GM12878 (cell line): ENCODE results near the gene HOXA2. TPM values are rescaled to one million over a fixed set of nuclear protein-coding genes. Genes with fewer than 3 reads are reported as not detected.

Experiments
- ATAC-seq: fragments of 200-7000 bp; cut with Tn5 transposase; 3 replicates; pipeline ENCODE4 v1.9.1; 2020; ENCODE audit warnings: mild to moderate bottlenecking, moderate library complexity
- BruUV-seq: library from RNA; stranded (reverse); fragments of 400-500 nt; replicated peaks from 2 replicates; lab custom pipeline; 2021; lab: Mats Ljungman, UMichigan
- CTCF ChIA-PET: fragments of 300-600 bp; sonication (Branson Sonifier 250); formaldehyde crosslinking; extraction: SDS; loops from one replicate; lab custom pipeline; 2021; ENCODE audit warnings: inconsistent platforms; lab: Yijun Ruan, JAX
- POLR2A ChIA-PET: fragments of 350-600 bp; formaldehyde crosslinking; extraction: SDS; loops from one replicate; lab custom pipeline; 2021; ENCODE audit warnings: inconsistent platforms; lab: Charles Lee
- RAD21 ChIA-PET: fragments of 300-600 bp; sonication (Branson Sonifier 250); formaldehyde crosslinking; loops from one replicate; lab custom pipeline; 2023; ENCODE audit warnings: antibody characterized with exemption; ENCODE audit not compliant: unreplicated experiment; lab: Charles Lee
- SMC1A ChIA-PET: fragments of 300-600 bp; sonication (Branson Sonifier 250); formaldehyde crosslinking; loops from one replicate; lab custom pipeline; 2023; ENCODE audit not compliant: unreplicated experiment, uncharacterized antibody; lab: Charles Lee
- DNase-seq: peaks from one replicate; pipeline ENCODE4 v3.0.0-alpha.2; 2011; ENCODE audit warnings: low read depth, low spot score
- FAIRE-seq: peaks from 3 replicates; lab custom pipeline; 2011; peaks lifted over from hg19 to GRCh38; lab: Jason Lieb, UNC
- H2AFZ ChIP-seq: 2 replicates; pipeline ENCODE4 v1.6.0; 2011; ENCODE audit warnings: low read depth, low read length, control low read depth; ENCODE audit not compliant: control insufficient read depth
- H3K27ac ChIP-seq: 2 replicates; pipeline ENCODE4 v1.5.1; 2011; ENCODE audit warnings: control low read depth; ENCODE audit not compliant: control insufficient read depth, insufficient read depth
- H3K27me3 ChIP-seq, 2 experiments: replicated peaks in 1 of 2; 2 replicates each; pipeline versions ENCODE4 v1.6.0 to v1.6.1; 2011; ENCODE audit warnings: low read length in 1 of 2; ENCODE audit not compliant: control insufficient read depth in 2 of 2, insufficient read depth in 2 of 2
- H3K36me3 ChIP-seq, 2 experiments: 2 replicates each; pipeline ENCODE4 v1.5.1; 2011; ENCODE audit warnings: low read length in 1 of 2; ENCODE audit not compliant: control insufficient read depth in 2 of 2, insufficient read depth in 2 of 2
- H3K4me1 ChIP-seq: 2 replicates; pipeline ENCODE4 v1.6.1; 2011; ENCODE audit warnings: mild to moderate bottlenecking, low read length, moderate library complexity, mixed read lengths; ENCODE audit not compliant: control insufficient read depth, insufficient read depth
- H3K4me2 ChIP-seq: 2 replicates; pipeline ENCODE4 v1.6.0; 2011; ENCODE audit warnings: control low read depth; ENCODE audit not compliant: control insufficient read depth, insufficient read depth
- H3K4me3 ChIP-seq: fragments of 200-600 bp; sonication (generic); 2 replicates; pipeline ENCODE4 v1.5.1; 2016
- H3K79me2 ChIP-seq: 2 replicates; pipeline ENCODE4 v1.6.0; 2011; ENCODE audit warnings: low read length; ENCODE audit not compliant: control insufficient read depth, insufficient read depth
- H3K9ac ChIP-seq: 2 replicates; pipeline ENCODE4 v1.8.0; 2011; ENCODE audit warnings: low read length, control low read depth, mixed read lengths; ENCODE audit not compliant: control insufficient read depth, insufficient read depth
- H3K9me3 ChIP-seq: replicated peaks from 3 replicates; pipeline ENCODE4 v1.5.1; 2011; ENCODE audit warnings: mild to moderate bottlenecking, low read length; ENCODE audit not compliant: control insufficient read depth, insufficient read depth
- H4K20me1 ChIP-seq: 2 replicates; pipeline ENCODE4 v1.6.0; 2011; ENCODE audit not compliant: control insufficient read depth, insufficient read depth
- ATF3 ChIP-seq: IDR thresholded peaks from 2 replicates; pipeline ENCODE4 v1.6.1; 2011; ENCODE audit warnings: low read depth, mild to moderate bottlenecking, low read length, moderate library complexity, borderline replicate concordance; ENCODE audit errors: extremely low read depth
- CBFB ChIP-seq: IDR thresholded peaks from 2 replicates; pipeline ENCODE4 v1.6.1; 2016; ENCODE audit warnings: antibody characterized with exemption, low read depth
- EED ChIP-seq: sonication (generic); IDR thresholded peaks from 2 replicates; pipeline ENCODE4 v1.6.1; 2016; ENCODE audit warnings: antibody characterized with exemption, low read depth
- ESRRA ChIP-seq: IDR thresholded peaks from 2 replicates; pipeline ENCODE4 v1.6.1; 2012; ENCODE audit warnings: mild to moderate bottlenecking, low read length, improper control_type of control experiment
- ETV6 ChIP-seq, 2 experiments: fragments of 450-650 bp in 1 of 2; IDR thresholded peaks in 1 of 2; conservative IDR thresholded peaks in 1 of 2; 2 replicates each; pipeline ENCODE4 v1.6.1; 2014; ENCODE audit warnings: antibody characterized with exemption in 1 of 2, borderline replicate concordance in 1 of 2, low read depth in 1 of 2, mild to moderate bottlenecking in 1 of 2, moderate library complexity in 1 of 2
- GATAD2B ChIP-seq: fragments of 450-650 bp; conservative IDR thresholded peaks from 2 replicates; pipeline ENCODE4 v1.6.1; 2017; ENCODE audit warnings: low read depth, mild to moderate bottlenecking, moderate library complexity
- HDAC6 ChIP-seq: fragments of 200-600 bp; sonication (generic); IDR thresholded peaks from one replicate; pipeline ENCODE4 v1.8.0; 2017; ENCODE audit warnings: antibody characterized with exemption; ENCODE audit not compliant: unreplicated experiment
- IKZF2 ChIP-seq, 2 experiments: fragments of 450-650 bp; IDR thresholded peaks; 2 replicates each; pipeline ENCODE4 v1.6.1; 2017; ENCODE audit warnings: mild to moderate bottlenecking in 2 of 2, moderate library complexity in 2 of 2
- IRF4 ChIP-seq: IDR thresholded peaks from 2 replicates; pipeline ENCODE4 v1.6.1; 2011; ENCODE audit warnings: low read depth, low read length
- JUND ChIP-seq: IDR thresholded peaks from 2 replicates; pipeline ENCODE4 v1.6.1; 2012; ENCODE audit warnings: low read depth, mild to moderate bottlenecking, low read length, improper control_type of control experiment, moderate library complexity
- KLF5 ChIP-seq: fragments of 450-650 bp; IDR thresholded peaks from 2 replicates; pipeline ENCODE4 v1.6.1; 2014; ENCODE audit warnings: mild to moderate bottlenecking; ENCODE audit not compliant: partially characterized antibody
- NRF1 ChIP-seq: conservative IDR thresholded peaks from 2 replicates; pipeline ENCODE4 v1.6.1; 2011; ENCODE audit warnings: mild to moderate bottlenecking, low read depth, low read length, improper control_type of control experiment
- PAX5 ChIP-seq: IDR thresholded peaks from 2 replicates; pipeline ENCODE4 v1.6.1; 2011; ENCODE audit warnings: low read depth, low read length, borderline replicate concordance
- SMC3 ChIP-seq: IDR thresholded peaks from 2 replicates; pipeline ENCODE4 v1.6.1; 2011; ENCODE audit warnings: low read length, improper control_type of control experiment, borderline replicate concordance
- SRF ChIP-seq, 2 experiments: IDR thresholded peaks; 2 replicates each; pipeline ENCODE4 v1.6.1; 2011; ENCODE audit warnings: low read depth in 2 of 2, low read length in 2 of 2, mild to moderate bottlenecking in 1 of 2, moderate library complexity in 1 of 2
- STAT1 ChIP-seq: fragments of 450-650 bp; conservative IDR thresholded peaks from 2 replicates; pipeline ENCODE4 v1.6.1; 2014; ENCODE audit warnings: antibody characterized with exemption, mild to moderate bottlenecking
- TAF1 ChIP-seq: IDR thresholded peaks from 2 replicates; pipeline ENCODE4 v1.6.1; 2011; ENCODE audit warnings: mild to moderate bottlenecking, low read depth, low read length, borderline replicate concordance
- ZBTB11 ChIP-seq: fragments of 450-650 bp; formaldehyde crosslinking; IDR thresholded peaks from 2 replicates; pipeline ENCODE4 v1.5.0; 2022; ENCODE audit warnings: mild to moderate bottlenecking, missing genetic modification characterization
- ZNF207 ChIP-seq: fragments of 450-650 bp; IDR thresholded peaks from 2 replicates; pipeline ENCODE4 v1.6.1; 2014; ENCODE audit warnings: antibody characterized with exemption, mild to moderate bottlenecking, borderline replicate concordance
- ZZZ3 ChIP-seq: IDR thresholded peaks from 2 replicates; pipeline ENCODE4 v1.6.1; 2011; ENCODE audit warnings: low read depth; ENCODE audit not compliant: control insufficient read depth, insufficient read length
- WGBS: methylation state at CpG from one replicate; pipeline ENCODE4 v1.1.6; 2016; ENCODE audit warnings: low lambda C conversion rate; ENCODE audit not compliant: insufficient replicate concordance, insufficient coverage; ENCODE audit errors: missing lambda C conversion rate; 5-methylcytosine and 5-hydroxymethylcytosine counted together
- in situ Hi-C: fragments of 300-500 bp; cut with MboI; formaldehyde crosslinking; loops from 9 replicates; pipeline ENCODE4 v1.14.3; 2018; ENCODE audit warnings: mixed read lengths
- intact Hi-C: fragments of 100-400 bp; cut with micrococcal nuclease; formaldehyde crosslinking; loops from one replicate; pipeline ENCODE4 v1.14.2; 2022; ENCODE audit not compliant: unreplicated experiment
- polyA plus RNA-seq, 11 experiments: library from polyadenylated mRNA; depleted of rRNA in 4 of 11; unstranded in 6 of 11; stranded (reverse) in 5 of 11; fragments of >200 nt; fragmentation: Nextera tagmentation in 4 of 11; fragmentation: Illumina TruSeq in 1 of 11; extraction: Ambion mirVana in 4 of 11; extraction: Trizol in 1 of 11; gene quantifications; 1 replicate in 1 of 11; 2 replicates in 10 of 11; pipeline versions ENCODE4 v1.2.1 to v1.2.3, GENCODE V29; 2011 to 2016; ENCODE audit warnings: inconsistent platforms in 2 of 11, missing spikeins in 2 of 11, low read depth in 1 of 11
- total RNA-seq, 4 experiments: library from RNA; depleted of rRNA in 3 of 4; stranded (reverse); fragments of >200 nt in 3 of 4; fragmentation: Illumina TruSeq in 1 of 4; extraction: Trizol in 1 of 4; gene quantifications; 2 replicates each; pipeline versions ENCODE4 v1.2.1 to v1.2.3, GENCODE V29; 2013 to 2021

HOXA2 gene
- total and polyA plus RNA-seq, 10 of the 15 experiments (the other 5 are each of a cell fraction or from before 2014, with no cell fraction given), result not detected

- Histone ChIP-seq H3K9ac (no peak overlapping the region), H3K27ac (no peak overlapping the region), H4K20me1 (no peaks in the 10 kb centered on the region), H3K79me2 (no peaks in the 10 kb centered on the region), H3K4me3 (no peak overlapping the region), H3K4me1 (peaks cover 6% of the 10 kb centered on the region), H3K27me3 (peaks cover 0 to 17% of the 10 kb centered on the region in 2 experiments; a peak in 3 of 4 replicates), H2AFZ (no peak overlapping the region), H3K4me2 (no peak overlapping the region), H3K36me3 (no peaks in the 10 kb centered on the region), H3K9me3 (peaks cover under 1% of the 10 kb centered on the region; the same call in 1 of the 3 replicates)
- FAIRE-seq (no peak), DNase-seq (no peak), ATAC-seq (no peak)
- intact Hi-C loops (no loop called here), in situ Hi-C loops (no loop called here)
- no peak for TF ChIP-seq SRF (IDR thresholded peaks at IDR 0.05; ENCODE audit: low read depth in 2 of 2, low read length in 2 of 2)
- TF ChIP-seq CBFB, result no peak
- no peak for TF ChIP-seq TAF1
- TF ChIP-seq GATAD2B, result no peak
- no peak for TF ChIP-seq JUND
- TF ChIP-seq NRF1, result no peak
- no peak for TF ChIP-seq ZBTB11 (CRISPR knock-in tag)
- no peak for TF ChIP-seq EED
- no peak for TF ChIP-seq ATF3
- no peak for TF ChIP-seq SMC3
- TF ChIP-seq IRF4, result no peak
- TF ChIP-seq ZNF207, result no peak
- TF ChIP-seq ETV6 (conservative IDR thresholded peaks at IDR 0.05 in 1 of 2, IDR thresholded peaks at IDR 0.05 in 1 of 2; ENCODE audit: borderline replicate concordance in 1 of 2, low read depth in 1 of 2), result no peak
- no peak for TF ChIP-seq IKZF2 (IDR thresholded peaks at IDR 0.05)
- TF ChIP-seq KLF5, result no peak
- no peak for TF ChIP-seq HDAC6
- no peak for TF ChIP-seq STAT1
- TF ChIP-seq ZZZ3, result no peak
- TF ChIP-seq PAX5, result no peak
- TF ChIP-seq ESRRA, result no peak
- BruUV-seq, result no TSS peak
- ChIA-PET SMC1A (interaction anchor here (0.8 to 7.9 kb wide), 6 partner anchors 11 to 280 kb away, joined by 3 to 110 read pairs (median 3); no protein-coding TSS in a partner anchor), POLR2A (interaction anchor here (0.7 to 1.6 kb wide), 5 partner anchors 8 to 230 kb away, joined by 3 to 10 read pairs (median 4); partner anchors contain the start of gene SKAP2), CTCF (interaction anchor here (0.8 to 3.4 kb wide), 4 partner anchors 10 to 240 kb away, joined by 3 to 18 read pairs (median 5); no protein-coding TSS in a partner anchor), RAD21 (interaction anchor here (0.5 to 3.7 kb wide), 7 partner anchors 10 to 236 kb away, joined by 3 to 24 read pairs (median 3); no protein-coding TSS in a partner anchor)
- 76% methylated on average over 6 of the region's 6 CpGs for WGBS
Measured at GRCh38 chr7:27093184-27093895, 9.1 kb downstream of the HOXA2 start.
